Measurements from ENCODE around the gene CD1B.
"Not testable (repeated sequence)": the region's sequence is repeated elsewhere in the genome, so short reads cannot be mapped to it uniquely, and the experiment has no call there.

GRCh38 chr1:158348946-158349345 lies 17.6 kb upstream of the CD1B start:
- TF ChIP-seq REST (IDR thresholded peaks at IDR 0.05; ENCODE audit: insufficient replicate concordance, low read depth); CTCF (IDR thresholded peaks at IDR 0.05; ENCODE audit: insufficient read depth, low read length); GABPA (IDR thresholded peaks at IDR 0.05; ENCODE audit: low read depth); POLR2AphosphoS5 (IDR thresholded peaks at IDR 0.05; ENCODE audit: low read depth); SPI1 (IDR thresholded peaks at IDR 0.05; ENCODE audit: borderline replicate concordance, low read depth): not testable (repeated sequence)

Data from HL-60 (cell line).